PC-9 (cell line): ENCODE data around the gene HOATZ. TPM values are rescaled to one million over a fixed set of nuclear protein-coding genes. Genes with fewer than 3 reads are reported as not detected.

Experiments used
- BruUV-seq: library from RNA; stranded (reverse); fragments of 400-500 nt; replicated peaks from 2 replicates; lab custom pipeline; 2021; lab: Mats Ljungman, UMichigan
- CTCF ChIA-PET: fragments of 300-600 bp; sonication (Branson Sonifier 250); formaldehyde crosslinking; loops from one replicate; lab custom pipeline; 2022; ENCODE audit warnings: antibody characterized with exemption; lab: Charles Lee
- POLR2A ChIA-PET: fragments of 300-600 bp; sonication (Branson Sonifier 250); formaldehyde crosslinking; loops from one replicate; lab custom pipeline; 2022; ENCODE audit warnings: antibody characterized with exemption; ENCODE audit not compliant: unreplicated experiment; lab: Charles Lee
- DNase-seq, 2 experiments: peaks; one replicate each; pipeline versions ENCODE4 v3.0.0 to v3.0.0-alpha.2; 2015 to 2022; ENCODE audit warnings: mixed read lengths in 1 of 2
- H2AFZ ChIP-seq: fragments of 200-600 bp; sonication (generic); 2 replicates; pipeline ENCODE4 v1.8.1; 2017; ENCODE audit warnings: antibody characterized with exemption
- H3F3A ChIP-seq: fragments of 200-600 bp; sonication (generic); 2 replicates; pipeline ENCODE4 v1.8.1; 2017; ENCODE audit warnings: antibody characterized with exemption, mild to moderate bottlenecking, low read depth; ENCODE audit not compliant: insufficient read depth
- H3K27ac ChIP-seq: fragments of 200-600 bp; sonication (generic); 2 replicates; pipeline ENCODE4 v1.6.1; 2016; ENCODE audit warnings: mixed run types
- H3K27me3 ChIP-seq: fragments of 200-600 bp; sonication (generic); 2 replicates; pipeline ENCODE4 v1.6.1; 2016; ENCODE audit warnings: low read depth, mixed run types; ENCODE audit not compliant: insufficient read depth
- H3K36me3 ChIP-seq: fragments of 200-600 bp; sonication (generic); 2 replicates; pipeline ENCODE4 v1.6.1; 2016; ENCODE audit warnings: low read depth, mixed run types
- H3K4me1 ChIP-seq: fragments of 200-600 bp; sonication (generic); replicated peaks from 2 replicates; pipeline ENCODE4 v1.6.1; 2016; ENCODE audit warnings: mixed run types; ENCODE audit not compliant: insufficient read depth
- H3K4me2 ChIP-seq: fragments of 200-600 bp; sonication (generic); 2 replicates; pipeline ENCODE4 v1.6.1; 2017; ENCODE audit warnings: mixed run types
- H3K4me3 ChIP-seq: fragments of 200-600 bp; sonication (generic); 2 replicates; pipeline ENCODE4 v1.6.1; 2016; ENCODE audit warnings: mixed run types
- H3K79me2 ChIP-seq: fragments of 200-600 bp; sonication (generic); 2 replicates; pipeline ENCODE4 v1.6.1; 2017; ENCODE audit warnings: low read depth, mixed run types
- H3K9me2 ChIP-seq: fragments of 200-600 bp; sonication (generic); 2 replicates; pipeline ENCODE4 v1.8.1; 2017; ENCODE audit warnings: mild to moderate bottlenecking; ENCODE audit not compliant: insufficient read depth
- H3K9me3 ChIP-seq: fragments of 200-600 bp; sonication (generic); 2 replicates; pipeline ENCODE4 v1.8.1; 2016; ENCODE audit warnings: low read depth; ENCODE audit not compliant: insufficient read depth
- H4K20me1 ChIP-seq: fragments of 200-600 bp; sonication (generic); 2 replicates; pipeline ENCODE4 v1.8.1; 2017; ENCODE audit not compliant: insufficient read depth
- CTCF ChIP-seq: fragments of 200-600 bp; sonication (generic); conservative IDR thresholded peaks from 2 replicates; pipeline ENCODE4 v1.6.1; 2017; ENCODE audit warnings: mixed run types, antibody characterized with exemption, mild to moderate bottlenecking, moderate library complexity
- EZH2 ChIP-seq: fragments of 200-600 bp; sonication (generic); IDR thresholded peaks from 2 replicates; pipeline ENCODE4 v1.8.0; 2017; ENCODE audit warnings: antibody characterized with exemption, low read depth
- intact Hi-C: fragments of 100-400 bp; cut with micrococcal nuclease; formaldehyde crosslinking; loops from one replicate; pipeline ENCODE4 v1.10.0; 2022; ENCODE audit not compliant: unreplicated experiment
- total RNA-seq: library from RNA; stranded (reverse); gene quantifications from 2 replicates; pipeline ENCODE4 v1.2.3, GENCODE V29; 2021

The HOATZ gene
- total RNA-seq, 1 experiment from 2014 or later: not detected

- H4K20me1 ChIP-seq: no peaks in the 10 kb centered on the region
- DNase-seq: no peak
- CTCF ChIA-PET: no interaction called here
- no peak overlapping the region for H3K27ac ChIP-seq
- TF ChIP-seq CTCF (no peak), EZH2 (no peak)
- H3K27me3 ChIP-seq: no peaks in the 10 kb centered on the region
- no peak overlapping the region for H3K4me3 ChIP-seq
- no peaks in the 10 kb centered on the region for H3K4me1 ChIP-seq
- no peaks in the 10 kb centered on the region for H3K36me3 ChIP-seq
- POLR2A ChIA-PET: no interaction called here
- BruUV-seq: no TSS peak
- H3K9me3 ChIP-seq: no peaks in the 10 kb centered on the region
- 0 out of 2 replicates have a peak, but pooled peaks cover 3% of the 10 kb centered on the region for H3K9me2 ChIP-seq
- H2AFZ ChIP-seq: no peak overlapping the region
- H3F3A ChIP-seq: no peaks in the 10 kb centered on the region
- intact Hi-C loops: no loop called here
- no peak overlapping the region for H3K4me2 ChIP-seq
- no peaks in the 10 kb centered on the region for H3K79me2 ChIP-seq
Measured at GRCh38 chr11:111581341-111581740, 66.8 kb downstream of the HOATZ start.

GRCh38 chr11:111582163-111582562 lies 67.6 kb downstream of the HOATZ start:
- H3K36me3 ChIP-seq: no peaks in the 10 kb centered on the region
- BruUV-seq: no TSS peak
- H3K79me2 ChIP-seq: no peaks in the 10 kb centered on the region
- ChIA-PET CTCF (interaction anchor here (0.7 kb wide), 1 partner anchor 577 kb away, joined by 4 read pairs; no protein-coding TSS in a partner anchor), POLR2A (no interaction called here)
- no peaks in the 10 kb centered on the region for H3K27me3 ChIP-seq
- intact Hi-C loops: no loop called here
- no peaks in the 10 kb centered on the region for H3K9me3 ChIP-seq
- H2AFZ ChIP-seq: no peak overlapping the region
- no peaks in the 10 kb centered on the region for H3K4me1 ChIP-seq
- TF ChIP-seq EZH2: no peak
- TF ChIP-seq CTCF: no peak
- no peaks in the 10 kb centered on the region for H4K20me1 ChIP-seq
- no peak for DNase-seq
- no peak overlapping the region for H3K4me3 ChIP-seq
- 0 out of 2 replicates have a peak, but pooled peaks cover 3% of the 10 kb centered on the region for H3K9me2 ChIP-seq
- no peak overlapping the region for H3K27ac ChIP-seq
- H3F3A ChIP-seq: no peaks in the 10 kb centered on the region
- H3K4me2 ChIP-seq: no peak overlapping the region

GRCh38 chr11:111582881-111583280 lies 68.3 kb downstream of the HOATZ start:
- no peaks in the 10 kb centered on the region for H3K27me3 ChIP-seq
- no peaks in the 10 kb centered on the region for H4K20me1 ChIP-seq
- no peaks in the 10 kb centered on the region for H3K79me2 ChIP-seq
- TF ChIP-seq CTCF (no peak), EZH2 (no peak)
- ChIA-PET CTCF (no interaction called here), POLR2A (interaction anchor here (0.6 kb wide), 1 partner anchor 120 kb away, joined by 3 read pairs; no protein-coding TSS in a partner anchor)
- BruUV-seq: no TSS peak
- H3F3A ChIP-seq: no peaks in the 10 kb centered on the region
- no peak overlapping the region for H3K4me3 ChIP-seq
- DNase-seq: no peak
- no peaks in the 10 kb centered on the region for H3K4me1 ChIP-seq
- no peak overlapping the region for H2AFZ ChIP-seq
- intact Hi-C loops: no loop called here
- H3K27ac ChIP-seq: no peak overlapping the region
- no peaks in the 10 kb centered on the region for H3K36me3 ChIP-seq
- no peaks in the 10 kb centered on the region for H3K9me3 ChIP-seq
- H3K9me2 ChIP-seq: 0 out of 2 replicates have a peak, but pooled peaks cover 3% of the 10 kb centered on the region
- no peak overlapping the region for H3K4me2 ChIP-seq
